Measurements from ENCODE around the gene MAPK1. TPM values are rescaled to one million over a fixed set of nuclear protein-coding genes. Genes with fewer than 3 reads are reported as not detected.
"Not testable (repeated sequence)": the region's sequence is repeated elsewhere in the genome, so short reads cannot be mapped to it uniquely, and the experiment has no call there.

Gene MAPK1
- total and polyA plus RNA-seq, 9 of the 15 experiments (the other 6 are each of a cell fraction or from before 2014, with no cell fraction given) = 46.3 to 575 (median 283) TPM

DNA sequence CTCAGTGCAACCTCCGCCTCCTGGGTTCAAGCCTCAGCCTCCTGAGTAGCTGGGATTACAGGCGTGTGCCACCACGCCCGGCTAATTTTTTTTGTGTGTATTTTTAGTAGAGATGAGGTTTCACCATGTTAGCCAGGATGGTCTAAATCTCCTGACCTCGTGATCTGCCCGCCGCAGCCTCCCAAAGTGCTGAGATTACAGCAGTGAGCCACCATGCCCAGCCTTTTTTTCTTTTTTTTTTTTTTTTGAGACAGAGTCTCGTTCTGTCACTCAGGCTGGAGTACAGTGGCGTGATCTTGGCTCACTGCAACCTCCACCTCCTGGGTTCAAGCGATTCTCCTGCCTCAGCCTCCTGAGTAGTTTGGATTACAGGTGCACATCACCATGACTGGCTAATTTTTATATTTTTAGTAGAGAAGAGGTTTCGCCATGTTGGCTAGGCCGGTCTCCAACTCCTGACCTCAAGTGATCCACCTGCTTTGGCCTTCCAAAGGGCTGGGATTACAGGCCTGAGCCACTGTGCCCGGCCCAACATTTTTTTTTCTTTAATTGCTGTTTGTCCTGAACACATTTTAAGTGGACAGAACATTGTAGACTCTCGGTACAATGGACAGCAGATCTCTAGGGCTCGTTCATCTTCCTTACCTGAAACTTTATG lies 146.1 kb downstream of the MAPK1 start:
- Histone ChIP-seq H3K27me3 (ENCODE audit: control insufficient read depth in 2 of 2, insufficient read depth in 2 of 2, low read length in 2 of 2) (peaks cover 30 to 57% of the 10 kb centered on the region in 2 experiments), H4K20me1 (replicated peaks; ENCODE audit: control insufficient read depth, insufficient read depth, low read length) (peaks cover 15% of the 10 kb centered on the region; the same call in 1 of the 2 replicates)
- FAIRE-seq; H3K9me3 ChIP-seq (replicated peaks; ENCODE audit: control insufficient read depth, insufficient read depth, low read depth, low read length); CTCF ChIA-PET (ENCODE audit: low intra/inter-chr PET ratio); intact Hi-C loops (cut with micrococcal nuclease); H3K4me3 ChIP-seq; in situ Hi-C loops (cut with MboI); H3K36me3 ChIP-seq (ENCODE audit: control insufficient read depth, insufficient read depth, low read length); H3K27ac ChIP-seq (ENCODE audit: extremely low read depth, low read depth, low read length); H3K9me1 ChIP-seq (ENCODE audit: control insufficient read depth, insufficient read depth, low read length); H2AFZ ChIP-seq (ENCODE audit: low read depth, low read length); BruUV-seq (replicated peaks); H3K4me1 ChIP-seq (replicated peaks in 1 of 2; ENCODE audit: control insufficient read depth in 2 of 2, insufficient read depth in 2 of 2, low read length in 2 of 2); ATAC-seq; DNase-seq (ENCODE audit: extremely low read depth in 1 of 4, low spot score in 3 of 4); H3K4me2 ChIP-seq (ENCODE audit: insufficient read depth, low read length); H3K9ac ChIP-seq (ENCODE audit: insufficient read depth in 1 of 2, low read depth in 2 of 2, low read length in 2 of 2); H3K79me2 ChIP-seq (ENCODE audit: control insufficient read depth, insufficient read depth, low read length); TF ChIP-seq NR4A1 (tag; IDR thresholded peaks at IDR 0.05): not testable (repeated sequence)
- POLR2A ChIA-PET = interaction anchor here (0.6 to 5.0 kb wide), 8 partner anchors 12 to 166 kb away, joined by 3 to 26 read pairs (median 4); partner anchors contain the start of gene MAPK1
- TF ChIP-seq FOXJ3 (CRISPR knock-in tag; IDR thresholded peaks at IDR 0.05) (0 out of 2 replicates have a peak, but pooled peaks have one; percentile 17), GABPB1 (CRISPR knock-in tag; IDR thresholded peaks at IDR 0.05) (0 out of 2 replicates have a peak, but pooled peaks have one; percentile 17), NR4A1 (CRISPR knock-in tag; IDR thresholded peaks at IDR 0.05) (0 out of 2 replicates have a peak, but pooled peaks have one; percentile 4)
- TF ChIP-seq, protein P1, sequence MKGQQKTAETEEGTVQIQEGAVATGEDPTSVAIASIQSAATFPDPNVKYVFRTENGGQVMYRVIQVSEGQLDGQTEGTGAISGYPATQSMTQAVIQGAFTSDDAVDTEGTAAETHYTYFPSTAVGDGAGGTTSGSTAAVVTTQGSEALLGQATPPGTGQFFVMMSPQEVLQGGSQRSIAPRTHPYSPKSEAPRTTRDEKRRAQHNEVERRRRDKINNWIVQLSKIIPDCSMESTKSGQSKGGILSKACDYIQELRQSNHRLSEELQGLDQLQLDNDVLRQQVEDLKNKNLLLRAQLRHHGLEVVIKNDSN (CRISPR knock-in tag; IDR thresholded peaks at IDR 0.05) = 0 out of 2 replicates have a peak, but pooled peaks have one; percentile 13
- 27% methylated on average over 15 of the region's 15 CpGs for WGBS (ENCODE audit: insufficient coverage, low coverage, missing lambda C conversion rate)
